Measurements from ENCODE around the gene SPRR2A. TPM values are rescaled to one million over a fixed set of nuclear protein-coding genes. Genes with fewer than 3 reads are reported as not detected.

SPRR2A gene
- total and polyA plus RNA-seq, 7 donors, result 0.42 to 2.4 TPM; not detected in 5

DNA sequence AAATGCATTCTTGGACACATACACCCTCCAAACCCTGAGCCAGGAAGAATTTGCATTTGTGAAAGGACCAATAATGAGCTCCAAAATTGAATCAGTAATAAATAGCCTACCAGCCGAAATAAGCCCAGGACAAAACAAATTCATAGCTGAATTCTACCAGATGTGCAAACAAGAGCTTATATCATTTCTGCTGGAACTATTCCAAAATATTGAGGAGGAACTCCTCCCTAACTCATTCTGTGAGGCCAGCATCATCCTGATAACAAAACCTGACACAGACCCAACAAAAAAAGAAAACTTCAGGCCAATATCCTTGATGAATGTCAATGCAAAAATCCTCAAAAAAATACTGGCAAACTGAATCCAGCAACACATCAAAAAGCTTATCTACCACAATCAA, 30.3 kb upstream of the SPRR2A start:
- no peak overlapping the region for H3K27ac ChIP-seq
- intact Hi-C loops (cut with DNase I), result no loop called here

DNA sequence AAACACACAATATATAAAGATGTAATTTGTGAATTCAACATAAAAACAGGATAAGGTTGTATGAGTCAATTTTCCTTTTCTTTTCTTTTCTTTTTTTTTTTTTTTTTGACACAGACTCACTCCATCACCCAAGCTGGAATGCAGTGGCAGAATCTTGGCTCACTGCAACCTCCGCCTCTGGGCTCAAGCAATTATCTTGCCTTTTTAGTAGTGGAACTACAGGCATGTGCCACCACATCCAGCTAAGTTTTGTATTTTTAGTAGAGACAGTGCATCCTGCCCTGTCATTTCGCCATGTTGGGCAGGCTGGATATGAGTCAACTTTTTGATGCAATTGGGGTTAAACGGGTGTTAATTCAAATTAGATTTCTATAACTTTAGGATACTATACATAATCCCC, 24.4 kb upstream of the SPRR2A start:
- intact Hi-C loops (cut with DNase I), result no loop called here
- no peak overlapping the region for H3K4me3 ChIP-seq
- TF ChIP-seq EP300 (IDR thresholded peaks at IDR 0.05), result no peak
- no peak for TF ChIP-seq POLR2A (IDR thresholded peaks at IDR 0.05)
- H3K36me3 ChIP-seq, result no peaks in the 10 kb centered on the region
- H3K27me3 ChIP-seq, result no peaks in the 10 kb centered on the region
- 85 to 90% methylated on average over 3 of the region's 3 CpGs for WGBS, 2 donors
- no peak for DNase-seq
- H3K27ac ChIP-seq, result no peak overlapping the region
- H3K9me3 ChIP-seq, result no peaks in the 10 kb centered on the region
- no peaks in the 10 kb centered on the region for H3K4me1 ChIP-seq

More for the DNA sequence above, 30.3 kb upstream of the SPRR2A start:
- no peaks in the 10 kb centered on the region for H3K4me1 ChIP-seq
- 30 to 97% methylated on average over 1 of the region's 1 CpG for WGBS, 2 donors
- H3K27me3 ChIP-seq, result no peaks in the 10 kb centered on the region
- no peaks in the 10 kb centered on the region for H3K9me3 ChIP-seq
- no peak overlapping the region for H3K4me3 ChIP-seq
- DNase-seq, result no peak
- TF ChIP-seq, protein P1, sequence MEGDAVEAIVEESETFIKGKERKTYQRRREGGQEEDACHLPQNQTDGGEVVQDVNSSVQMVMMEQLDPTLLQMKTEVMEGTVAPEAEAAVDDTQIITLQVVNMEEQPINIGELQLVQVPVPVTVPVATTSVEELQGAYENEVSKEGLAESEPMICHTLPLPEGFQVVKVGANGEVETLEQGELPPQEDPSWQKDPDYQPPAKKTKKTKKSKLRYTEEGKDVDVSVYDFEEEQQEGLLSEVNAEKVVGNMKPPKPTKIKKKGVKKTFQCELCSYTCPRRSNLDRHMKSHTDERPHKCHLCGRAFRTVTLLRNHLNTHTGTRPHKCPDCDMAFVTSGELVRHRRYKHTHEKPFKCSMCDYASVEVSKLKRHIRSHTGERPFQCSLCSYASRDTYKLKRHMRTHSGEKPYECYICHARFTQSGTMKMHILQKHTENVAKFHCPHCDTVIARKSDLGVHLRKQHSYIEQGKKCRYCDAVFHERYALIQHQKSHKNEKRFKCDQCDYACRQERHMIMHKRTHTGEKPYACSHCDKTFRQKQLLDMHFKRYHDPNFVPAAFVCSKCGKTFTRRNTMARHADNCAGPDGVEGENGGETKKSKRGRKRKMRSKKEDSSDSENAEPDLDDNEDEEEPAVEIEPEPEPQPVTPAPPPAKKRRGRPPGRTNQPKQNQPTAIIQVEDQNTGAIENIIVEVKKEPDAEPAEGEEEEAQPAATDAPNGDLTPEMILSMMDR (IDR thresholded peaks at IDR 0.05), result no peak
- no peak for TF ChIP-seq POLR2AphosphoS5 (IDR thresholded peaks at IDR 0.05)
- no peak for TF ChIP-seq POLR2A (IDR thresholded peaks at IDR 0.05)
- no peak for TF ChIP-seq EP300 (IDR thresholded peaks at IDR 0.05)
- no peaks in the 10 kb centered on the region for H3K36me3 ChIP-seq

DNA sequence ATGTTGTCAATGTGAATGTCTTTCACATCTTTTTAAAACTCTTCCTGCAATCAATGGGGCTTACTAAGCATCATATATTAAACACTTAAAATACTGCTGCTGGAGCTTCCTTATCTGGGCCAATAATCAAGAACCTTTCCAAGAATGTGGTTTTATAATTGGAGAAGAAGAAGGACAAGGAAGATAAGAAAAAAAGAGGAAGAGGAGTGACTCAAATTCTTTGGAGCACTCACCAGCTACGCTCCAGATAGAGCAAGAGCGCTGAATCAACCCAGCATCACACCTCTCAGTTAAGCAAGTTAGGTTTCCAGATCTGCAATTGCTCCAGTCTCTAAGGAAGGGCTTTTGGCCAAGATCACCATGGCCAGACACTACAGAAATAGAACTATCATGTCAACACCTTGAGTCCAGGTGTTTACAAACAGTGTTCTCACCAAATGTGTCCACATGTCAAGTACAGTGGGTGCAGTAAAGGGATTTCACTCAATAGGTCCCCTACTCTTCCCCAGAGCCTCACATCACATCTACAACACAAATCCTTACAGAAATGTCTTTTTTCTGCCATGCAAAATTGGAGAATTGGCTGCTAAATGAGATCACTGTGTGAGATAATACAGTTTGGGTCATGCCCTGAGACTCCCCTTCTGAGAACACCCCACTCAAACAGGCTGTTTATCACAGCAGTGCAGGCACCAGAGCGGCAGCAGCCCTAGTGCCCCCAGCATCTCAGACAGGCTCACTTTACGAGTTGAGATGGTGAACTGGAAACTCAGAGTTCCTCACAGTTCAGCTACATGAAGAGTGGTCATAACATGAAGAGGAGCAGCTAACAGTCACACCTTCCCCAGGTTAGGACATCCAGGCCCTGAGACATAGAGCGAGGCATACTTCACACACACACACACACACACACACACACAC, 15.8 kb upstream of the SPRR2A start:
- no peak for TF ChIP-seq POLR2AphosphoS5 (IDR thresholded peaks at IDR 0.05)
- TF ChIP-seq, protein P1 (IDR thresholded peaks at IDR 0.05), result no peak
- TF ChIP-seq POLR2A (IDR thresholded peaks at IDR 0.05), result no peak
- no peak for TF ChIP-seq EP300 (IDR thresholded peaks at IDR 0.05)
- H3K4me1 ChIP-seq, result no peaks in the 10 kb centered on the region
- 80 to 81% methylated on average over 5 of the region's 5 CpGs for WGBS, 2 donors
- no peaks in the 10 kb centered on the region for H3K9me3 ChIP-seq
- intact Hi-C loops (cut with DNase I), result no loop called here
- no peak for DNase-seq
- H3K36me3 ChIP-seq, result no peaks in the 10 kb centered on the region
- no peak overlapping the region for H3K4me3 ChIP-seq
- H3K27ac ChIP-seq, result no peak overlapping the region
- no peaks in the 10 kb centered on the region for H3K27me3 ChIP-seq

DNA sequence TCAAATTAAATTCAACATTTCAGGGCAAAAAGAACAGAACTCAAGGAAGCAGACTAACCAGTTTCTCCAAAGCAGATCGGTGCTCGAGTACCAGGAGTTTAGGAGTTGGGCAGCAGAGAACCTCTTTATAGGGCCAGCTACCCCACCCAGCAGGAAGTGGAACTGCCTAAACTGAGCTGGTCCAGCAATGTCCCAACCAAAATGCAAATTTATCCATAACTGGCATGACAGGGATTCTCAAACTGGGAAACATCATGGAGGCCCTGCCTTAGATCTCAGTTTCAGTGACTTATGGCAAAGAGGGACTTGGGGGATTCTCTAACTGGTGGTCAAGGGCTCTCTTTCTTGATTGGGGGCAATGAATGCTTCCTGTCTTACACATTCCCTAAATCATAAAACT, 14.2 kb upstream of the SPRR2A start, which contains the start of gene SPRR2B:
Gene SPRR2B (minus strand): TSS at position 101 of the 400 bp plus-strand sequence. CDS start 772 bp downstream, outside the sequence.
- no peak within 1 kb of the TSS for H3K4me3 ChIP-seq
- intact Hi-C loops (cut with DNase I), result no loop called here
- H3K27me3 ChIP-seq, result no peaks in the 10 kb centered on the region
- H3K36me3 ChIP-seq, result no peaks in the 10 kb centered on the region
- no peak for TF ChIP-seq POLR2AphosphoS5 (IDR thresholded peaks at IDR 0.05)
- no peak for TF ChIP-seq POLR2A (IDR thresholded peaks at IDR 0.05)
- no peak for TF ChIP-seq EP300 (IDR thresholded peaks at IDR 0.05)
- TF ChIP-seq, protein P1 (IDR thresholded peaks at IDR 0.05), result no peak
- DNase-seq, result no peak
- no peaks in the 10 kb centered on the region for H3K9me3 ChIP-seq
- no peak within 1 kb of the TSS for H3K27ac ChIP-seq
- no peaks in the 10 kb centered on the region for H3K4me1 ChIP-seq
- 60 to 91% methylated on average over 2 of the region's 2 CpGs for WGBS, 2 donors

DNA sequence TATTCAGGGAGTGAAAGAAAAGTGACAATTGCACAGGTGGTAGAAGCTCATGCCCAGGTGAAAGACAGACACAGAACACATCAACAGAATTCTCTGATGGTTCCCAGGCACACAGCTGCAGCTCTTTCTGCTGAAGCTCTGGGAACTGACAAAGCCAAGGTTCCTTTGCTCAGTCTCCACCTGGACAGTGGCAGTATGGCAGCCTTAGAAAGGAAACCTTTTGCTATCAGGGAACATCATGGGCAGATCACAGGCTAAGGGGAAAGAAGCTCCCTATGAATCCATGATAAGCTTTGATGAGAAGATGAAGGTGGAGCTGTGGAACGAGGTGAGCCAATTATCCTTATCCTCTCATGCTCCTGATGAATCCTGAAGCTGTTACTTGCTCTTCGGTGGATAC, 12.9 kb upstream of the SPRR2A start:
- no peaks in the 10 kb centered on the region for H3K27me3 ChIP-seq
- no peaks in the 10 kb centered on the region for H3K4me1 ChIP-seq
- TF ChIP-seq EP300 (IDR thresholded peaks at IDR 0.05), result no peak
- TF ChIP-seq POLR2AphosphoS5 (IDR thresholded peaks at IDR 0.05), result no peak
- no peak for TF ChIP-seq POLR2A (IDR thresholded peaks at IDR 0.05)
- TF ChIP-seq, protein P1 (IDR thresholded peaks at IDR 0.05), result no peak
- H3K36me3 ChIP-seq, result no peaks in the 10 kb centered on the region
- DNase-seq, result no peak
- intact Hi-C loops (cut with DNase I), result no loop called here
- H3K27ac ChIP-seq, result no peak overlapping the region
- H3K9me3 ChIP-seq, result no peaks in the 10 kb centered on the region
- no peak overlapping the region for H3K4me3 ChIP-seq
- WGBS, 2 donors, result 53 to 74% methylated on average over 2 of the region's 2 CpGs

Data from sigmoid colon (tissue), 7 donors.